T-cell (primary cell): ENCODE results near the gene LRRK1. TPM values are rescaled to one million over a fixed set of nuclear protein-coding genes. Genes with fewer than 3 reads are reported as not detected.

Experiments
- ATAC-seq, 4 experiments: fragments of 200-7000 bp in 3 of 4; fragments of 150-1000 bp in 1 of 4; cut with Tn5 transposase; replicated peaks in 1 of 4; 1 replicate in 3 of 4; 2 replicates in 1 of 4; pipeline ENCODE4 v1.10.0; 2021; ENCODE audit warnings: moderate library complexity in 3 of 4, mild to moderate bottlenecking in 2 of 4, moderate number of reproducible peaks in 1 of 4
- CTCF ChIA-PET, 2 donors: fragments of 300-600 bp; sonication (Branson Sonifier 250); formaldehyde crosslinking; loops; one replicate each; lab custom pipeline; 2022; ENCODE audit warnings: antibody characterized with exemption in 2 of 2; lab: Charles Lee
- POLR2A ChIA-PET, 2 donors: fragments of 300-600 bp; sonication (Branson Sonifier 250); formaldehyde crosslinking; loops; one replicate each; lab custom pipeline; 2022; ENCODE audit warnings: antibody characterized with exemption in 2 of 2; lab: Charles Lee
- DNase-seq, 35 experiments: peaks; one replicate each; pipeline versions ENCODE4 v3.0.0 to v3.0.0-alpha.2; 2013 to 2023
- H3K27ac ChIP-seq: one replicate; pipeline ENCODE4 v1.5.1; 2013; ENCODE audit warnings: low read length
- H3K27me3 ChIP-seq, 2 experiments: replicated peaks in 1 of 2; 1 replicate in 1 of 2; 2 replicates in 1 of 2; pipeline versions ENCODE4 v1.6.1 to v1.7.0; 2013; ENCODE audit warnings: low read length in 1 of 2, mixed read lengths in 1 of 2; ENCODE audit not compliant: control insufficient read depth in 2 of 2, insufficient read depth in 2 of 2; ENCODE audit errors: extremely low read depth in 1 of 2
- H3K36me3 ChIP-seq, 2 donors: 1 replicate in 1 of 2; 2 replicates in 1 of 2; pipeline versions ENCODE4 v1.6.1 to v1.7.0; 2013; ENCODE audit warnings: low read length in 1 of 2; ENCODE audit not compliant: control insufficient read depth in 2 of 2, insufficient read depth in 1 of 2; ENCODE audit errors: extremely low read depth in 1 of 2
- H3K4me1 ChIP-seq, 2 experiments: 1 replicate in 1 of 2; 2 replicates in 1 of 2; pipeline versions ENCODE4 v1.6.1 to v1.7.0; 2013; ENCODE audit warnings: low read length in 2 of 2, mixed read lengths in 1 of 2; ENCODE audit not compliant: insufficient read depth in 2 of 2, control insufficient read depth in 1 of 2; ENCODE audit errors: extremely low read depth in 1 of 2
- H3K4me3 ChIP-seq, 2 donors: 1 replicate in 1 of 2; 2 replicates in 1 of 2; pipeline versions ENCODE4 v1.5.1 to v1.7.0; 2013; ENCODE audit warnings: mild to moderate bottlenecking in 2 of 2, low read length in 1 of 2, moderate library complexity in 1 of 2; ENCODE audit not compliant: control insufficient read depth in 1 of 2; ENCODE audit errors: extremely low read depth in 1 of 2
- H3K9me3 ChIP-seq: 2 replicates; pipeline ENCODE4 v1.7.0; 2013
- H3K27ac Mint-ChIP-seq, 2 donors: one replicate each; pipeline ENCODE4 v1.8.0; 2020 to 2021; ENCODE audit warnings: mild to moderate bottlenecking in 2 of 2, mixed read lengths in 2 of 2
- H3K27me3 Mint-ChIP-seq, 2 donors: one replicate each; pipeline ENCODE4 v1.8.0; 2021 to 2022; ENCODE audit warnings: mixed read lengths in 2 of 2
- H3K36me3 Mint-ChIP-seq: one replicate; pipeline ENCODE4 v1.8.0; 2021; ENCODE audit warnings: mixed read lengths
- H3K4me1 Mint-ChIP-seq, 3 donors: one replicate each; pipeline ENCODE4 v1.8.0; 2020 to 2022; ENCODE audit warnings: mixed read lengths in 3 of 3, mild to moderate bottlenecking in 1 of 3
- H3K4me3 Mint-ChIP-seq, 3 donors: one replicate each; pipeline ENCODE4 v1.8.0; 2020 to 2022; ENCODE audit warnings: mild to moderate bottlenecking in 3 of 3, mixed read lengths in 3 of 3, moderate library complexity in 3 of 3
- H3K9me3 Mint-ChIP-seq, 3 donors: one replicate each; pipeline ENCODE4 v1.8.0; 2020 to 2022; ENCODE audit warnings: mixed read lengths in 3 of 3
- WGBS: methylation state at CpG from one replicate; pipeline ENCODE4 v1.1.5; 2013; ENCODE audit warnings: missing lambda C conversion rate; ENCODE audit not compliant: insufficient coverage; 5-methylcytosine and 5-hydroxymethylcytosine counted together
- total RNA-seq, 35 experiments: library from RNA in 6 of 35; stranded (reverse) in 6 of 35; fragments of 120-200 nt in 1 of 35; gene quantifications; one replicate each; pipeline versions ENCODE4 v1.2.1 to v1.2.4 and lab custom pipeline; 2013 to 2026

Gene LRRK1
- total RNA-seq, 5 donors from 2014 or later (not counting 1 experiment from before 2014, with no cell fraction given): 1.1 to 2.0 (median 1.7) TPM

DNA sequence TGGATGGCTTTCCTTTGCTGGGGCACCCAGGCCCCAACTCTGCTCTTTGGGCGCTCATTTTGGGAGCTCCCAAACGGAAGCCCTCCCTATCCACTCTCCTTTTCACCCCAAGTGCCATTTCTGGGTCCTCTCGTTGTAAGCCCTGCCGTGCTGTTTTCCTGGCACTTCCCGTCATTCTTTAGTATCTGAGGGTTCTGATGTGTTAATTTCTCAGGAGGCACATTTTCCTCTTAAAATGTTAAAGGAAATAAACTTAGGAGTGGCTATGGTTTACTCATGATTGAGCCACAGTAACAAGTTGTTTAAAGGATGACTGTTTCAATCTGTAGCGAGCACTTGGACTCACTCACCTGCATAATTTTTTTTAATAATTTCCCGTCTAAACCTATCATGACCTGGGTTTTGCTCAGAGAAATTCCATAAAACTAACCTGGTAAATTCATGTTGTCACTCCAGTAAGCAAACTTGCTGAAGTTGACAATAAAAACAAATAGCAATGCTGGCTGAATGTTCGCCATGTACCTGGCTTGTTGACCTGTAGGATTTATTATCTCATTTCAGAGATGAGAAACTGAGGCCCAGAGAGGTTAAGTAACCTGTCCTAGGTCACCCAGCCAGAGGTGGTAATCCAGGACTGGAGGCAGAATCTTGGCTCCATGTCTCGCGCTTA is 29.0 kb upstream of the LRRK1 start:
- H3K27me3 ChIP-seq: peaks cover 9 to 64% of the 10 kb centered on the region in 2 experiments
- POLR2A ChIA-PET: no interaction called here

GRCh38 chr15:100890850-100891249 is 28.3 kb upstream of the LRRK1 start:
- Histone ChIP-seq H3K27me3 (peaks cover 8 to 67% of the 10 kb centered on the region in 2 experiments), H3K9me3 (no peaks in the 10 kb centered on the region), H3K36me3 (no peaks in the 10 kb centered on the region), H3K4me3 (no peak overlapping the region), H3K4me1 (peaks cover 0 to 2% of the 10 kb centered on the region in 2 experiments), H3K27ac (no peak overlapping the region)
- Mint-ChIP-seq H3K9me3 (no peaks in the 10 kb centered on the region), H3K27ac (no peak overlapping the region), H3K27me3 (peaks cover 55 to 67% of the 10 kb centered on the region in 2 donors), H3K4me3 (no peak overlapping the region), H3K4me1 (peaks cover 0 to 6% (median 0%) of the 10 kb centered on the region in 3 donors), H3K36me3 (no peaks in the 10 kb centered on the region)
- no peak for ATAC-seq
- no peak for DNase-seq
- CTCF ChIA-PET: no interaction called here
- POLR2A ChIA-PET: no interaction called here
- 100% methylated on average over 2 of the region's 6 CpGs for WGBS

More for the DNA sequence above, 29.0 kb upstream of the LRRK1 start:
- H3K27me3 Mint-ChIP-seq: peaks cover 59 to 71% of the 10 kb centered on the region in 2 donors
- CTCF ChIA-PET: no interaction called here
- H3K36me3 Mint-ChIP-seq: no peaks in the 10 kb centered on the region
- Histone ChIP-seq H3K9me3 (no peaks in the 10 kb centered on the region), H3K4me3 (no peak overlapping the region), H3K27ac (no peak overlapping the region), H3K36me3 (no peaks in the 10 kb centered on the region), H3K4me1 (peaks cover 0 to 2% of the 10 kb centered on the region in 2 experiments)
- no peak for DNase-seq
- H3K27ac Mint-ChIP-seq: no peak overlapping the region
- WGBS: 73% methylated on average over 5 of the region's 10 CpGs
- no peak overlapping the region for H3K4me3 Mint-ChIP-seq
- H3K9me3 Mint-ChIP-seq: no peaks in the 10 kb centered on the region
- peaks cover 0 to 6% (median 0%) of the 10 kb centered on the region in 3 donors for H3K4me1 Mint-ChIP-seq
- ATAC-seq: no peak

DNA sequence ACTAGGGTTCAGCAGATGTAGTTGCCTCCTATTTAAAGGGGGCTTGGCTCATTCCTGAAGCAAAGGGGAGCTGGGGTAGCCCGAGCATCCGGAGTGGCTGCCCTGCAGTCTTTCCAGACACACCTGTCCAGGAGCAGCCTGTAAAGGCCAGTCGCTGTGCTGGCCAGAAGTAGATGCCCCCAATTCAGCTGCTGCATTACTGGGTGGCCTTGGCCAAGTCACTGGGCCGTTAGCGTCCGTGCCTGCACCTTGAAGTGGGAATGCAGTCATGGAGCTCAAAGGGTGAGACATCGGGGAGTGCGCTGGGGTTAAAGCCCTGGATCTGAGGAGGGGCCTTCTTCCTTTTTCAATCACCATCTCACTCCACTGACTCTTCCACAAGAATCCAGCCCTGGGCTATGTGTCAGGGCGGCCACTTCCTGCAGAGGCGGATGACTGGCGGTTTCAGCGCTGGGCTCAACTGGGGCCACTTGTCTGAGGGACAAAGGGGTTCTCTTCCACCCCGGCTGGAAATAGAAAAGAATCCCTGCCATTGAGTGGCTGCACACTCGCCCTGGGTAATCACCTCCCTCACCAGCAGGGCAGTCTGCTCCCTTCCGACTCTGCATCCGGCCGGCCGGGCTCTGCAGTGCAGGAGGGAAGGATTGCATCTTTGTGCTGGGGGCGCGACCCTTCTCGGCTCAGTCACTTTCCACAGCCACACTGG is 27.7 kb upstream of the LRRK1 start:
- Histone ChIP-seq H3K9me3 (no peaks in the 10 kb centered on the region), H3K4me3 (no peak overlapping the region), H3K36me3 (no peaks in the 10 kb centered on the region), H3K4me1 (peaks cover 0 to 2% of the 10 kb centered on the region in 2 experiments), H3K27ac (no peak overlapping the region), H3K27me3 (peaks cover 8 to 63% of the 10 kb centered on the region in 2 experiments)
- DNase-seq (no peak), ATAC-seq (no peak)
- WGBS: 48% methylated on average over 12 of the region's 21 CpGs
- no peak overlapping the region for H3K4me3 Mint-ChIP-seq
- H3K27ac Mint-ChIP-seq: no peak overlapping the region
- peaks cover 50 to 67% of the 10 kb centered on the region in 2 donors for H3K27me3 Mint-ChIP-seq
- CTCF ChIA-PET: no interaction called here
- H3K9me3 Mint-ChIP-seq: no peaks in the 10 kb centered on the region
- H3K36me3 Mint-ChIP-seq: no peaks in the 10 kb centered on the region
- POLR2A ChIA-PET: no interaction called here
- H3K4me1 Mint-ChIP-seq: peaks cover 0 to 6% (median 0%) of the 10 kb centered on the region in 3 donors

DNA sequence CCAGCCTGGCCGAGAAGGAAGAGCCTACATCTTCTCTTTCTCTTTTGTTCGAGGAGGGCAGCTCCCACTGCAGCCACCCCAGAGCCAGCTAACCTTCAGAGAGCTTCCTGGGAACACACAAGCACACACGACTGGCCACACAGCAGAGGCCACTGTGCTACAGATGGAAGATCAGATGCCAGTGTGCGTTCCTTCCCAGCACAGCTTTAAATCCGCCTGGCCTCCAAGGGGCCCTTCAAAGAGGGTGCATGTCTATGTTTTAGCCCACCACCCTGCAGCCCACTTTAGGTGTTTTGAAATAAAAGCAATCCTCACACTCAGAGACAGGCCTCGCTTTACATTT is 27.2 kb upstream of the LRRK1 start:
- no peak for ATAC-seq
- no peak overlapping the region for H3K27ac ChIP-seq
- Mint-ChIP-seq H3K9me3 (no peaks in the 10 kb centered on the region), H3K4me3 (no peak overlapping the region), H3K27me3 (peaks cover 49 to 67% of the 10 kb centered on the region in 2 donors), H3K36me3 (no peaks in the 10 kb centered on the region), H3K4me1 (peaks cover 0 to 6% (median 0%) of the 10 kb centered on the region in 3 donors), H3K27ac (no peak overlapping the region)
- ChIA-PET CTCF (no interaction called here), POLR2A (no interaction called here)
- WGBS: 60% methylated on average over 4 of the region's 6 CpGs
- H3K27me3 ChIP-seq: peaks cover 8 to 59% of the 10 kb centered on the region in 2 experiments
- no peak for DNase-seq
- peaks cover 0 to 2% of the 10 kb centered on the region in 2 experiments for H3K4me1 ChIP-seq
- H3K36me3 ChIP-seq: no peaks in the 10 kb centered on the region
- no peak overlapping the region for H3K4me3 ChIP-seq
- H3K9me3 ChIP-seq: no peaks in the 10 kb centered on the region

GRCh38 chr15:100893261-100893963 is 25.7 kb upstream of the LRRK1 start:
- DNase-seq (no peak), ATAC-seq (no peak)
- H3K27ac Mint-ChIP-seq: no peak overlapping the region
- ChIA-PET CTCF (no interaction called here), POLR2A (no interaction called here)
- no peaks in the 10 kb centered on the region for H3K36me3 Mint-ChIP-seq
- WGBS: 79% methylated on average over 4 of the region's 6 CpGs
- H3K4me1 Mint-ChIP-seq: peaks cover 0 to 6% (median 0%) of the 10 kb centered on the region in 3 donors
- H3K4me3 ChIP-seq: no peak overlapping the region
- no peaks in the 10 kb centered on the region for H3K36me3 ChIP-seq
- H3K4me1 ChIP-seq: peaks cover 0 to 2% of the 10 kb centered on the region in 2 experiments
- H3K9me3 Mint-ChIP-seq: no peaks in the 10 kb centered on the region
- no peak overlapping the region for H3K27ac ChIP-seq
- H3K9me3 ChIP-seq: no peaks in the 10 kb centered on the region
- H3K27me3 Mint-ChIP-seq: peaks cover 59 to 75% of the 10 kb centered on the region in 2 donors
- no peak overlapping the region for H3K4me3 Mint-ChIP-seq
- peaks cover 8 to 59% of the 10 kb centered on the region in 2 experiments for H3K27me3 ChIP-seq

GRCh38 chr15:100893964-100894295 is 25.2 kb upstream of the LRRK1 start:
- ChIA-PET POLR2A (no interaction called here), CTCF (no interaction called here)
- H3K9me3 ChIP-seq: no peaks in the 10 kb centered on the region
- Mint-ChIP-seq H3K4me3 (no peak overlapping the region), H3K9me3 (no peaks in the 10 kb centered on the region), H3K27ac (no peak overlapping the region), H3K4me1 (peaks cover 0 to 6% (median 0%) of the 10 kb centered on the region in 3 donors), H3K36me3 (no peaks in the 10 kb centered on the region), H3K27me3 (peaks cover 63 to 74% of the 10 kb centered on the region in 2 donors)
- no peak for DNase-seq
- no peak overlapping the region for H3K4me3 ChIP-seq
- no peak overlapping the region for H3K27ac ChIP-seq
- peaks cover 0 to 2% of the 10 kb centered on the region in 2 experiments for H3K4me1 ChIP-seq
- WGBS: 72% methylated on average over 8 of the region's 9 CpGs
- no peak for ATAC-seq
- no peaks in the 10 kb centered on the region for H3K36me3 ChIP-seq
- peaks cover 6 to 57% of the 10 kb centered on the region in 2 experiments for H3K27me3 ChIP-seq
